ENCODE results near the gene CPN1.

GRCh38 chr10:100043796-100044195 is 37.9 kb downstream of the CPN1 start:
- TF ChIP-seq, protein P1, sequence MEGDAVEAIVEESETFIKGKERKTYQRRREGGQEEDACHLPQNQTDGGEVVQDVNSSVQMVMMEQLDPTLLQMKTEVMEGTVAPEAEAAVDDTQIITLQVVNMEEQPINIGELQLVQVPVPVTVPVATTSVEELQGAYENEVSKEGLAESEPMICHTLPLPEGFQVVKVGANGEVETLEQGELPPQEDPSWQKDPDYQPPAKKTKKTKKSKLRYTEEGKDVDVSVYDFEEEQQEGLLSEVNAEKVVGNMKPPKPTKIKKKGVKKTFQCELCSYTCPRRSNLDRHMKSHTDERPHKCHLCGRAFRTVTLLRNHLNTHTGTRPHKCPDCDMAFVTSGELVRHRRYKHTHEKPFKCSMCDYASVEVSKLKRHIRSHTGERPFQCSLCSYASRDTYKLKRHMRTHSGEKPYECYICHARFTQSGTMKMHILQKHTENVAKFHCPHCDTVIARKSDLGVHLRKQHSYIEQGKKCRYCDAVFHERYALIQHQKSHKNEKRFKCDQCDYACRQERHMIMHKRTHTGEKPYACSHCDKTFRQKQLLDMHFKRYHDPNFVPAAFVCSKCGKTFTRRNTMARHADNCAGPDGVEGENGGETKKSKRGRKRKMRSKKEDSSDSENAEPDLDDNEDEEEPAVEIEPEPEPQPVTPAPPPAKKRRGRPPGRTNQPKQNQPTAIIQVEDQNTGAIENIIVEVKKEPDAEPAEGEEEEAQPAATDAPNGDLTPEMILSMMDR (IDR thresholded peaks at IDR 0.05) = no peak
- TF ChIP-seq POLR2A (IDR thresholded peaks at IDR 0.05) = no peak
